ENCODE results near the gene GORASP2.

GORASP2 gene

GRCh38 chr2:170925923-170926322 lies 3.1 kb upstream of the GORASP2 start:
- Histone ChIP-seq H3K27ac (no peak overlapping the region), H3K4me3 (ENCODE audit: low read depth, low read length) (no peak overlapping the region), H3K36me3 (replicated peaks) (no peaks in the 10 kb centered on the region), H3K27me3 (replicated peaks) (no peaks in the 10 kb centered on the region)
- no peak for TF ChIP-seq CTCF (IDR thresholded peaks at IDR 0.05; ENCODE audit: low read depth, low read length, missing control alignments)
- DNase-seq: no peak
- in situ Hi-C loops (cut with HindIII; ENCODE audit: low pct_ligation_motif_present, low sequenced_read_pairs): no loop called here

- Histone ChIP-seq H3K27me3 (replicated peaks) (no peaks in the 10 kb centered on the region), H3K4me3 (ENCODE audit: low read depth, low read length) (no peak overlapping the region), H3K27ac (no peak overlapping the region), H3K36me3 (replicated peaks) (no peaks in the 10 kb centered on the region)
- DNase-seq: no peak
- in situ Hi-C loops (cut with HindIII; ENCODE audit: low pct_ligation_motif_present, low sequenced_read_pairs): no loop called here
- no peak for TF ChIP-seq CTCF (IDR thresholded peaks at IDR 0.05; ENCODE audit: low read depth, low read length, missing control alignments)
These were observed 2.2 kb upstream of the GORASP2 start for GRCh38 chr2:170926743-170927297.

GRCh38 chr2:170928036-170928823 lies 823 bp upstream of the GORASP2 start:
- DNase-seq: no peak
- no peak for TF ChIP-seq CTCF (IDR thresholded peaks at IDR 0.05; ENCODE audit: low read depth, low read length, missing control alignments)
- H3K27ac ChIP-seq: no peak overlapping the region
- H3K36me3 ChIP-seq (replicated peaks): no peaks in the 10 kb centered on the region
- H3K27me3 ChIP-seq (replicated peaks): no peaks in the 10 kb centered on the region
- H3K4me3 ChIP-seq (ENCODE audit: low read depth, low read length): peak overlapping the region; percentile 52
- in situ Hi-C loops (cut with HindIII; ENCODE audit: low pct_ligation_motif_present, low sequenced_read_pairs): no loop called here

GRCh38 chr2:170929686-170930050 lies 615 bp downstream of the GORASP2 start:
- DNase-seq: peak; percentile 16
- H3K4me3 ChIP-seq (ENCODE audit: low read depth, low read length): peak overlapping the region; percentile 93
- TF ChIP-seq CTCF (IDR thresholded peaks at IDR 0.05; ENCODE audit: low read depth, low read length, missing control alignments): no peak
- in situ Hi-C loops (cut with HindIII; ENCODE audit: low pct_ligation_motif_present, low sequenced_read_pairs): no loop called here
- H3K27me3 ChIP-seq (replicated peaks): no peaks in the 10 kb centered on the region
- H3K36me3 ChIP-seq (replicated peaks): no peaks in the 10 kb centered on the region
- peak overlapping the region; percentile 92 for H3K27ac ChIP-seq

GRCh38 chr2:170930131-170930990 lies 1.3 kb downstream of the GORASP2 start:
- DNase-seq: peak; percentile 14
- no peak for TF ChIP-seq CTCF (IDR thresholded peaks at IDR 0.05; ENCODE audit: low read depth, low read length, missing control alignments)
- Histone ChIP-seq H3K4me3 (ENCODE audit: low read depth, low read length) (peak overlapping the region; percentile 93), H3K36me3 (replicated peaks) (no peaks in the 10 kb centered on the region), H3K27ac (peak overlapping the region; percentile 92), H3K27me3 (replicated peaks) (no peaks in the 10 kb centered on the region)
- in situ Hi-C loops (cut with HindIII; ENCODE audit: low pct_ligation_motif_present, low sequenced_read_pairs): no loop called here
